Measurements from ENCODE around the gene CTF1. TPM values are rescaled to one million over a fixed set of nuclear protein-coding genes. Genes with fewer than 3 reads are reported as not detected.
A peak's percentile ranks its signal among the peaks of the same experiment; 100 is the strongest.

The CTF1 gene
- total and polyA plus RNA-seq, 10 of the 15 experiments (the other 5 are each of a cell fraction or from before 2014, with no cell fraction given) = 0.04 to 0.46 (median 0.11) TPM; not detected in 3

- TF ChIP-seq EZH2 (IDR thresholded peaks at IDR 0.05; ENCODE audit: borderline replicate concordance, control insufficient read depth, low read depth, low read length) = no peak
- peak; percentile 33 for TF ChIP-seq RELA (IDR thresholded peaks at IDR 0.05; ENCODE audit: borderline replicate concordance, partially characterized antibody)
- TF ChIP-seq POU2F2 (IDR thresholded peaks at IDR 0.05; ENCODE audit: borderline replicate concordance, low read depth, low read length) = 0 out of 3 replicates have a peak, but pooled peaks have one; percentile 14
- TF ChIP-seq HDGF (IDR thresholded peaks at IDR 0.05) = peak; percentile 80
- TF ChIP-seq MXI1 (IDR thresholded peaks at IDR 0.05; ENCODE audit: low read depth, low read length) = no peak
- TF ChIP-seq CHD2 (IDR thresholded peaks at IDR 0.05; ENCODE audit: borderline replicate concordance, low read depth, low read length) = no peak
- TF ChIP-seq NR2F1 (conservative IDR thresholded peaks at IDR 0.05) = peak; percentile 94
- no peak for TF ChIP-seq CREB1 (IDR thresholded peaks at IDR 0.05; ENCODE audit: low read depth)
- peak; percentile 82 for TF ChIP-seq ZNF217 (IDR thresholded peaks at IDR 0.05)
- no peak for TF ChIP-seq SMAD5 (IDR thresholded peaks at IDR 0.05; ENCODE audit: low read depth)
- peak; percentile 60; the same call in 1 of the 2 replicates for TF ChIP-seq MTA3 (IDR thresholded peaks at IDR 0.05; ENCODE audit: borderline replicate concordance, low read length)
- peak in 1 of 2 experiments; percentile 70; a peak in 2 of 4 replicates for TF ChIP-seq ETV6 (conservative IDR thresholded peaks at IDR 0.05 in 1 of 2, IDR thresholded peaks at IDR 0.05 in 1 of 2; ENCODE audit: borderline replicate concordance in 1 of 2, low read depth in 1 of 2)
- TF ChIP-seq SMARCA5 (IDR thresholded peaks at IDR 0.05) = peak; percentile 62; the same call in 1 of the 2 replicates
- TF ChIP-seq TCF7 (IDR thresholded peaks at IDR 0.05; ENCODE audit: borderline replicate concordance) = no peak
- 0 out of 2 replicates have a peak, but pooled peaks have one; percentile 46 for TF ChIP-seq PML (IDR thresholded peaks at IDR 0.05; ENCODE audit: low read length)
- peak; percentile 65 for TF ChIP-seq POLR2AphosphoS5 (IDR thresholded peaks at IDR 0.05; ENCODE audit: low read length)
- TF ChIP-seq NR2C1 (IDR thresholded peaks at IDR 0.05) = 0 out of 2 replicates have a peak, but pooled peaks have one; percentile 28
- 0 out of 2 replicates have a peak, but pooled peaks have one; percentile 55 for TF ChIP-seq NFIC (IDR thresholded peaks at IDR 0.05; ENCODE audit: low read depth, low read length)
- 0 out of 2 replicates have a peak, but pooled peaks have one; percentile 20 for TF ChIP-seq BMI1 (IDR thresholded peaks at IDR 0.05; ENCODE audit: borderline replicate concordance)
- peak; percentile 47 for TF ChIP-seq ATF7 (IDR thresholded peaks at IDR 0.05; ENCODE audit: low read depth)
- TF ChIP-seq HSF1 (IDR thresholded peaks at IDR 0.05; ENCODE audit: low read depth, low read length) = no peak
- TF ChIP-seq NKRF (conservative IDR thresholded peaks at IDR 0.05) = peak; percentile 20; the same call in 1 of the 2 replicates
Observed at GRCh38 chr16:30875871-30876801, 20.3 kb upstream of the CTF1 start (continued).

All from GM12878 (cell line).